ENCODE data around the gene CORO1C. TPM values are rescaled to one million over a fixed set of nuclear protein-coding genes. Genes with fewer than 3 reads are reported as not detected.

CORO1C gene
- total and polyA plus RNA-seq, 9 of the 15 experiments (the other 6 are each of a cell fraction or from before 2014, with no cell fraction given), result 55.2 to 280 (median 150) TPM

- no peak for TF ChIP-seq ZNF449 (CRISPR knock-in tag; IDR thresholded peaks at IDR 0.05)
- no peak for TF ChIP-seq CXXC5 (CRISPR knock-in tag; IDR thresholded peaks at IDR 0.05)
- no peak for TF ChIP-seq ZC3H11A (IDR thresholded peaks at IDR 0.05; ENCODE audit: low read depth, low read length)
- TF ChIP-seq DACH1 (IDR thresholded peaks at IDR 0.05; ENCODE audit: partially characterized antibody), result no peak
- TF ChIP-seq, protein P1, sequence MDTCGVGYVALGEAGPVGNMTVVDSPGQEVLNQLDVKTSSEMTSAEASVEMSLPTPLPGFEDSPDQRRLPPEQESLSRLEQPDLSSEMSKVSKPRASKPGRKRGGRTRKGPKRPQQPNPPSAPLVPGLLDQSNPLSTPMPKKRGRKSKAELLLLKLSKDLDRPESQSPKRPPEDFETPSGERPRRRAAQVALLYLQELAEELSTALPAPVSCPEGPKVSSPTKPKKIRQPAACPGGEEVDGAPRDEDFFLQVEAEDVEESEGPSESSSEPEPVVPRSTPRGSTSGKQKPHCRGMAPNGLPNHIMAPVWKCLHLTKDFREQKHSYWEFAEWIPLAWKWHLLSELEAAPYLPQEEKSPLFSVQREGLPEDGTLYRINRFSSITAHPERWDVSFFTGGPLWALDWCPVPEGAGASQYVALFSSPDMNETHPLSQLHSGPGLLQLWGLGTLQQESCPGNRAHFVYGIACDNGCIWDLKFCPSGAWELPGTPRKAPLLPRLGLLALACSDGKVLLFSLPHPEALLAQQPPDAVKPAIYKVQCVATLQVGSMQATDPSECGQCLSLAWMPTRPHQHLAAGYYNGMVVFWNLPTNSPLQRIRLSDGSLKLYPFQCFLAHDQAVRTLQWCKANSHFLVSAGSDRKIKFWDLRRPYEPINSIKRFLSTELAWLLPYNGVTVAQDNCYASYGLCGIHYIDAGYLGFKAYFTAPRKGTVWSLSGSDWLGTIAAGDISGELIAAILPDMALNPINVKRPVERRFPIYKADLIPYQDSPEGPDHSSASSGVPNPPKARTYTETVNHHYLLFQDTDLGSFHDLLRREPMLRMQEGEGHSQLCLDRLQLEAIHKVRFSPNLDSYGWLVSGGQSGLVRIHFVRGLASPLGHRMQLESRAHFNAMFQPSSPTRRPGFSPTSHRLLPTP (IDR thresholded peaks at IDR 0.05; ENCODE audit: borderline replicate concordance, extremely low read depth, insufficient read length), result no peak
- TF ChIP-seq, protein P2, sequence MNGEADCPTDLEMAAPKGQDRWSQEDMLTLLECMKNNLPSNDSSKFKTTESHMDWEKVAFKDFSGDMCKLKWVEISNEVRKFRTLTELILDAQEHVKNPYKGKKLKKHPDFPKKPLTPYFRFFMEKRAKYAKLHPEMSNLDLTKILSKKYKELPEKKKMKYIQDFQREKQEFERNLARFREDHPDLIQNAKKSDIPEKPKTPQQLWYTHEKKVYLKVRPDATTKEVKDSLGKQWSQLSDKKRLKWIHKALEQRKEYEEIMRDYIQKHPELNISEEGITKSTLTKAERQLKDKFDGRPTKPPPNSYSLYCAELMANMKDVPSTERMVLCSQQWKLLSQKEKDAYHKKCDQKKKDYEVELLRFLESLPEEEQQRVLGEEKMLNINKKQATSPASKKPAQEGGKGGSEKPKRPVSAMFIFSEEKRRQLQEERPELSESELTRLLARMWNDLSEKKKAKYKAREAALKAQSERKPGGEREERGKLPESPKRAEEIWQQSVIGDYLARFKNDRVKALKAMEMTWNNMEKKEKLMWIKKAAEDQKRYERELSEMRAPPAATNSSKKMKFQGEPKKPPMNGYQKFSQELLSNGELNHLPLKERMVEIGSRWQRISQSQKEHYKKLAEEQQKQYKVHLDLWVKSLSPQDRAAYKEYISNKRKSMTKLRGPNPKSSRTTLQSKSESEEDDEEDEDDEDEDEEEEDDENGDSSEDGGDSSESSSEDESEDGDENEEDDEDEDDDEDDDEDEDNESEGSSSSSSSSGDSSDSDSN (IDR thresholded peaks at IDR 0.05; ENCODE audit: borderline replicate concordance in 1 of 2, low read depth in 2 of 2, low read length in 2 of 2), result no peak
- TF ChIP-seq EP300 (IDR thresholded peaks at IDR 0.05; ENCODE audit: low read length), result no peak
- no peak for TF ChIP-seq XRCC3 (IDR thresholded peaks at IDR 0.05)
- no peak for TF ChIP-seq ZNF23 (CRISPR knock-in tag; IDR thresholded peaks at IDR 0.05)
- TF ChIP-seq RFX5 (IDR thresholded peaks at IDR 0.05; ENCODE audit: low read depth, low read length), result no peak
- TF ChIP-seq ZNF79 (CRISPR knock-in tag; IDR thresholded peaks at IDR 0.05; ENCODE audit: low read depth), result no peak
Measured at GRCh38 chr12:108666401-108666881, 64.9 kb downstream of the CORO1C start (continued).
